GM21526 (cell line): Measurements from ENCODE around the gene HDHD2.
"Not testable (repeated sequence)": the region's sequence is repeated elsewhere in the genome, so short reads cannot be mapped to it uniquely, and the experiment has no call there.

Experiments used
- ATAC-seq: cut with Tn5 transposase; IDR thresholded peaks from one replicate; pipeline ENCODE4 v1.9.1; 2021; ENCODE audit warnings: moderate library complexity; ENCODE audit not compliant: unreplicated experiment, low FRiP score

HDHD2 gene

GRCh38 chr18:47150029-47150823 lies at the start of gene HDHD2:
Gene HDHD2, minus strand, starts transcription at chr18:47150500. Its CDS starts 14,061 bp downstream, at chr18:47136439.
- peak; percentile 79 for ATAC-seq

- ATAC-seq: not testable (repeated sequence)
Measured at GRCh38 chr18:47195961-47196360, 45.7 kb upstream of the HDHD2 start.

DNA sequence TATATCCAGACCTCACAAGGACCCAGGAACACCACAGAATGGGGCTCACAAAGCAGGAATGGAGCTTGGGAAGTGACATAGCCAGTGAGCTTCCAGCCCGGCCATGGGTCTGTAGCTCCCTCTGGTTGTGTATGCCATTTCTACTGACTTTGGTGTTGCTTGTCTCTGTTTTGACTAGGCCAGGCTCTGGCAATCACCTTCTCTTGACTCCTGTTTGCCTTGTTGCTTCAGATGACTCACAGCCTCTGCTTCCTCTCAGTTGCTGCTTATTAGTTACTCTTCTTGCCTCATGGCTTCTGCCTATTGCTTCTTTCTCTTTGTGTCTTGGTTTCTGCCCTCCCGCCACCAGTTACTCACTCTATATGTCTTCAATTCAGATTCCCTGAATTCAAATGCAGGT lies 41.7 kb upstream of the HDHD2 start:
- no peak for ATAC-seq

- ATAC-seq: no peak
Measured at GRCh38 chr18:47187721-47188120, 37.4 kb upstream of the HDHD2 start.

- no peak for ATAC-seq
Measured at GRCh38 chr18:47184419-47185050, 34.2 kb upstream of the HDHD2 start.

DNA sequence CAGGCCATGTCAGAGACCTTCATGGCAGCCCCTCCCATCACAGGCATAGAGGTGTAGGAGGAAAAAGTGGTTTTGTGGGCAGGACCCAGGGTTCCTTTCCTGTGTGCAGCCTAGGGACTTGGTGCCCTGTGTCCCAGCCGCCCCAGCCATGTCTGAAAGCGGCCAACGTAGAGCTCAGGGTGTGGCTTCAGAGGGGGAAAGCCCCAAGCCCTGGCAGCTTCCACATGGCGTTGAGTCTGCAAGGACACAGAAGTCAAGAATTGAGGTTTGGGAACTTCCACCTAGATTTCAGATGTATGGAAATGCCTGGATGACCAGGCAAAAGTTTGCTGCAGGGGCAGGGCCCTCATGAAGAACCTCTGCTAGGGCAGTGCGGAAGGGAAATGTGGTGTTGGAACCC lies 31.9 kb upstream of the HDHD2 start:
- ATAC-seq: not testable (repeated sequence)

DNA sequence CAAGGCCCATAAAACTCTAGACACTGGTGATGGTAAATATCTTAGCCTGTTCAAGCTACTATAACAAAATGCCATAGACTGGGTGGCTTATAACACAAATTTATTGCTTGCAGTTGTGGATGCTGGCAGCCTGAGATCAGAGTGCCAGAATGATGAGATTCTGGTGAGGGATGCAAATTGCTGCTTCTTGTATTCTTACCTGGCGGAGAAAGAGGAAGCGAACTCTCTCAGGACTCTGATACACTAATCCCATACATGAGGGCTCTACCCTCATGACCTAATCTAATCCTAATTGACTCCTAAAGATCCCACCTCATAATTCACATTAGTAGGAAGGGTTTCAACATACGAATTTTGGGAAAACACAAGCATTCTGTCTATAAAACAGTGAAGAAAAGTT lies 30.5 kb upstream of the HDHD2 start:
- peak; percentile 53 for ATAC-seq

DNA sequence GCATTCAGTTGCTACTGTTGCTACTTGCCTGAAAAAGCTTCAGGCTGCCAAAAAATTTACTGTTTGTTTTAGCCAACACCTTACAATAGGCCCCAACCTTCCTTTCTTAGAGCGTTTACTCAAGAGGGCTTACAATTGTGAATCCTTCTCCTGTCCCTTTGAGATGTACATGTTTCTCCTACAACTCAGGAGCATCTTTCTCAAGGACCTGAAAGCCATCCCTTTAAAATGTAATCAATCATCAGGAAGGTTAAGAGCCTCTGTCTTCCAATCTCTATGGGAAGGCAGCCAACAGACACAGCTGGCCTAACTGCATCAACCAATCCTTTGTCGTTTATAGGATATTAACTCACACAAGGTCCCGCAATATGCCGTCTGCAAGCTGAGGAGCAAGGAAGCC lies 29.2 kb upstream of the HDHD2 start:
- ATAC-seq: no peak

DNA sequence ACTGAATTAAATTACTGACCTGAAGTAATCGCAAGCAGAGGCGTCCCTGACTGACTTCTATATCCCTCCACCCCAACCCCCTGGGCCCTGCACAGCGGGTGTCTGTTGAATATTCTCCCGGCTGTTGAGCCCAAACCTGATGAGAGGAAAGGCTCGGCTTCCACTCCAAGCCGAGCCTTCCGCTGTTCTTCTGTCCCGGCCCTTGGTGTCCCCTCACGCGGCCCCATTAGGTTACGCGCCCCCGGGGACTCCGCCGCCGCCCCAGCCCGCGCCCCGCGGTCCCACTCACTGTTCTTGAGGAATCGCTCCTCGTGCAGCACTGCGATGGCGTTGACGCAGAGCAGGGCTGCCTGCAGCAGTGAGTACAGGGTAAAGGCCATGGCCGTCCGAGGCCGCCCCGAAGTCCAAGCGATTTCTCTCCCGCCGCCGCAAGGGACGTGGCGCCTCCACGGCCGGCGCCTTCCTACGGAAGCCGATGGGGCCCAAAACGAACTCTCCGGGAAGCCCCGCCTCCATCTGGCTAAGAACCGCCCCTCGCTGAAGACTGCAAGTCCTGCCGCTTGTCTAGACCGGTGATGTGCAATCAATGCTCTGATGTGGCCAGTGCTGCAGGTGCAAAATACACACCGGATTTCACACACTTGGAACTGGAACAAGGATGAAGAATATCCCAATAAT lies 25.7 kb upstream of the HDHD2 start, which contains the start of gene IER3IP1:
Gene IER3IP1 (minus strand): TSS at position 467 of the 678 bp plus-strand sequence. CDS start 87 bp downstream, at position 380.
- ATAC-seq: peak; percentile 76

GRCh38 chr18:47175283-47175897 lies 25.1 kb upstream of the HDHD2 start:
- ATAC-seq: peak; percentile 20

- no peak for ATAC-seq
Measured at GRCh38 chr18:47174545-47175116, 24.3 kb upstream of the HDHD2 start.

DNA sequence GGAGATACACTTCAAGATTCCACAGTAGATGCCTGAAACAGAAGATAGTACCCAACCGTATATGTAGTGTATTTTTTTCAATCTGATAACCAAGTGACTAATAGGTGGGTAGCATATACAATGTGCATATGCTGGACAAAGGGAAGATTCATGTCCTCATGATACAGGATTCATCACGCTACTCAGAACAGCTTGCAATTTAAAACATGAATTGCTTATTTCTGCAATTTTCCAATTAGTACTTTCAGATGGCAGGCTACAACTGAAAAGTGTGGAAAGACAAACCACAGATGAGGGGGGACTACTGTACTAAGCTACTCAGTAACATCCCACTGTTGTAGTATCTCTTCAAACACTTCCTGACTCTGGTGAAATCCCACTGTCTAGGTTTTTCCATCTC lies 22.2 kb upstream of the HDHD2 start:
- no peak for ATAC-seq

- no peak for ATAC-seq
Measured at GRCh38 chr18:47168913-47169312, 18.6 kb upstream of the HDHD2 start.

DNA sequence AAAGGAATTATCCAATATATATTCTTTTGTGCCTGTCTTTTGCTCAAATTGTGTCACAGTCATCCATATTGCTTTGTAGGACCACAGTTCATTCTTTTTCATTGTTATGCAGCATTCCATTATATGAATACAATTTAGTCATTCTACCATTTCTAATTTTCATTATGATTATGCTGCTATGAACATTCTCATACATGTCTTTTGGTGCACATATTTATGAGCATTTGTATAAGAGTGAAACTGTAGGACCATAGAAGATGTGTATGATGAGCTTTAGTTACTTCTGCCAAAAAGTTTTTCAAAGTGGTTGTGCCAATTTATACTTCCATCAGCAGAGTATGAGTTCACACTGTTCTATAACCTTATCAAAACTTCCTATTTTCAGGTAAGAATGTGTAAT lies 18.2 kb upstream of the HDHD2 start:
- no peak for ATAC-seq

DNA sequence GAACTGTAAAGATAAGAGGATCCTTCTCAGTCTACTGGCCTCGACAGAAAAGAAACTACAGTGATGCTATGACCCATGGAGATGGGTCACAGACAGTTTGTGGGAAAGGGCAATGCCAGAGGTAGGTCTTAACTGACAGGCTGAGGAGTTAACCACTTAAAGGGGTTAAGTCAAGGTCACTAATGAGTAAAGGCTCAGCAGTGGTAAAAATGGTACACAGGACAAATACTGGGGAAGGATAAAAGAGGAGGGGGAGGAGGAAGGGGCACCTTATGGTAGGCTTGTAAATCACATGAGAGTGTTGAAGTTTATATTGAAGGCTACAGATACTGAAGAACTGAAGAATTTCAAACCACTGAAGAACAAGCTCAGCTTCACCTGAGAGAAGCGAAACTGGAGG lies 16.0 kb upstream of the HDHD2 start:
- ATAC-seq: no peak

GRCh38 chr18:47163241-47163640 lies 12.9 kb upstream of the HDHD2 start:
- peak; percentile 77 for ATAC-seq

DNA sequence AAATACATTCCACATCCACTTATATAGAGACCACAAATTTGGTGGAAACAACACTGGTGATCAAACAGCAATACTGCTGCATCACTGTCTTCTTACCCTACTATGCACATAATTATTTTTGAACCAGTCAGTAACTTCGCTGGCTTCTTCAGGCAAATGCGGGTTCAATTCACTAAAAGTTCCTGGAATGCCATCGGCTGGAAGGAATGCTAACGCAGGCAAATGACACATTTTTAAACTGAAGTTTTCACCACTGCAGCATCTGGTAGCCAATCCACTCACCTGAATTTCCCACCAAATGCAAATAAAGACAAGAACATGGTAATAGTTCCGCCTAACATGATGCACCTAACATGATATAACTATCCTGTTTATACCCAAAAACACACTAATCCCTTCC lies 10.0 kb upstream of the HDHD2 start:
- ATAC-seq: no peak

- not testable (repeated sequence) for ATAC-seq
Measured at GRCh38 chr18:47158404-47158803, 8.1 kb upstream of the HDHD2 start.

- ATAC-seq: no peak
Measured at GRCh38 chr18:47151439-47151838, 1.1 kb upstream of the HDHD2 start.

- no peak for ATAC-seq
Measured at GRCh38 chr18:47150824-47151366, 595 bp upstream of the HDHD2 start.
